HEK293 (cell line): ENCODE data around the gene CARD10.

Source experiments
- EGR2 ChIP-seq: fragments of 450-650 bp; formaldehyde crosslinking; IDR thresholded peaks from 2 replicates; pipeline ENCODE4 v1.5.1; 2016; ENCODE audit warnings: low read depth, missing biosample characterization, missing genetic modification characterization
- KLF7 ChIP-seq: fragments of 450-650 bp; formaldehyde crosslinking; IDR thresholded peaks from 2 replicates; pipeline ENCODE4 v1.5.1; 2016; ENCODE audit warnings: missing biosample characterization, missing genetic modification characterization, borderline replicate concordance
- MEIS1 ChIP-seq: sonication (generic); formaldehyde crosslinking; IDR thresholded peaks from 2 replicates; pipeline ENCODE4 v1.8.1; 2022; ENCODE audit warnings: missing genetic modification reagents, mild to moderate bottlenecking, borderline replicate concordance
- ZBTB1 ChIP-seq: fragments of 450-650 bp; formaldehyde crosslinking; IDR thresholded peaks from 2 replicates; pipeline ENCODE4 v1.5.1; 2016; ENCODE audit warnings: missing biosample characterization, missing genetic modification characterization
- ZEB2 ChIP-seq: fragments of 450-650 bp; formaldehyde crosslinking; IDR thresholded peaks from 2 replicates; pipeline ENCODE4 v1.5.1; 2016; ENCODE audit warnings: missing biosample characterization, missing genetic modification characterization
- ZNF112 ChIP-seq: fragments of 450-650 bp; formaldehyde crosslinking; IDR thresholded peaks from 2 replicates; pipeline ENCODE4 v1.5.0; 2017; ENCODE audit warnings: missing biosample characterization, missing genetic modification characterization
- ZNF146 ChIP-seq: fragments of 450-650 bp; formaldehyde crosslinking; IDR thresholded peaks from 2 replicates; pipeline ENCODE4 v1.5.1; 2016; ENCODE audit warnings: missing biosample characterization, missing genetic modification characterization
- ZNF2 ChIP-seq: fragments of 450-650 bp; formaldehyde crosslinking; IDR thresholded peaks from 2 replicates; pipeline ENCODE4 v1.5.1; 2016; ENCODE audit warnings: missing biosample characterization, missing genetic modification characterization
- ZNF266 ChIP-seq: fragments of 450-650 bp; formaldehyde crosslinking; IDR thresholded peaks from 2 replicates; pipeline ENCODE4 v1.5.1; 2016; ENCODE audit warnings: missing biosample characterization, missing genetic modification characterization, low read depth
- ZNF391 ChIP-seq: fragments of 450-650 bp; formaldehyde crosslinking; IDR thresholded peaks from 2 replicates; pipeline ENCODE4 v1.5.1; 2016; ENCODE audit warnings: low read depth, missing biosample characterization, missing genetic modification characterization, borderline replicate concordance
- ZNF394 ChIP-seq: fragments of 450-650 bp; formaldehyde crosslinking; IDR thresholded peaks from 2 replicates; pipeline ENCODE4 v1.5.1; 2016; ENCODE audit warnings: missing biosample characterization, missing genetic modification characterization, mild to moderate bottlenecking, moderate library complexity, borderline replicate concordance
- ZNF404 ChIP-seq: fragments of 450-650 bp; formaldehyde crosslinking; IDR thresholded peaks from 2 replicates; pipeline ENCODE4 v1.5.1; 2017; ENCODE audit warnings: missing biosample characterization, missing genetic modification characterization
- ZNF514 ChIP-seq: fragments of 450-650 bp; formaldehyde crosslinking; IDR thresholded peaks from 2 replicates; pipeline ENCODE4 v1.5.1; 2016; ENCODE audit warnings: missing biosample characterization, missing genetic modification characterization
- ZNF529 ChIP-seq: fragments of 450-650 bp; formaldehyde crosslinking; IDR thresholded peaks from 2 replicates; pipeline ENCODE4 v1.5.1; 2017; ENCODE audit warnings: missing genetic modification characterization, missing biosample characterization; ENCODE audit not compliant: insufficient replicate concordance
- TF ChIP-seq, protein P1 (sequence below): fragments of 450-650 bp; formaldehyde crosslinking; IDR thresholded peaks from 2 replicates; pipeline ENCODE4 v1.5.1; 2016; ENCODE audit warnings: missing biosample characterization, missing genetic modification characterization
- TF ChIP-seq, protein P2 (sequence below): fragments of 450-650 bp; formaldehyde crosslinking; conservative IDR thresholded peaks from 2 replicates; pipeline ENCODE4 v1.5.1; 2016; ENCODE audit warnings: low read depth, missing biosample characterization, missing genetic modification characterization
- TF ChIP-seq, protein P3 (sequence below): fragments of 450-650 bp; formaldehyde crosslinking; IDR thresholded peaks from 2 replicates; pipeline ENCODE4; 2016; ENCODE audit warnings: missing biosample characterization, missing genetic modification characterization
- TF ChIP-seq, protein P4 (sequence below): fragments of 450-650 bp; formaldehyde crosslinking; optimal IDR thresholded peaks from 2 replicates; pipeline ENCODE3; 2016; ENCODE audit warnings: missing biosample characterization, mild to moderate bottlenecking, missing genetic modification characterization
- TF ChIP-seq, protein P5 (sequence below): fragments of 450-650 bp; IDR thresholded peaks from 2 replicates; pipeline ENCODE4 v1.5.1; 2018; ENCODE audit warnings: missing biosample characterization, mild to moderate bottlenecking, missing genetic modification characterization
- TF ChIP-seq, protein P6 (sequence below): fragments of 450-650 bp; formaldehyde crosslinking; IDR thresholded peaks from 2 replicates; pipeline ENCODE4 v1.5.1; 2016; ENCODE audit warnings: missing biosample characterization, missing genetic modification characterization
- TF ChIP-seq, protein P7 (sequence below): fragments of 450-650 bp; formaldehyde crosslinking; IDR thresholded peaks from 2 replicates; pipeline ENCODE4 v1.5.1; 2016; ENCODE audit warnings: missing biosample characterization, missing genetic modification characterization

The CARD10 gene

DNA sequence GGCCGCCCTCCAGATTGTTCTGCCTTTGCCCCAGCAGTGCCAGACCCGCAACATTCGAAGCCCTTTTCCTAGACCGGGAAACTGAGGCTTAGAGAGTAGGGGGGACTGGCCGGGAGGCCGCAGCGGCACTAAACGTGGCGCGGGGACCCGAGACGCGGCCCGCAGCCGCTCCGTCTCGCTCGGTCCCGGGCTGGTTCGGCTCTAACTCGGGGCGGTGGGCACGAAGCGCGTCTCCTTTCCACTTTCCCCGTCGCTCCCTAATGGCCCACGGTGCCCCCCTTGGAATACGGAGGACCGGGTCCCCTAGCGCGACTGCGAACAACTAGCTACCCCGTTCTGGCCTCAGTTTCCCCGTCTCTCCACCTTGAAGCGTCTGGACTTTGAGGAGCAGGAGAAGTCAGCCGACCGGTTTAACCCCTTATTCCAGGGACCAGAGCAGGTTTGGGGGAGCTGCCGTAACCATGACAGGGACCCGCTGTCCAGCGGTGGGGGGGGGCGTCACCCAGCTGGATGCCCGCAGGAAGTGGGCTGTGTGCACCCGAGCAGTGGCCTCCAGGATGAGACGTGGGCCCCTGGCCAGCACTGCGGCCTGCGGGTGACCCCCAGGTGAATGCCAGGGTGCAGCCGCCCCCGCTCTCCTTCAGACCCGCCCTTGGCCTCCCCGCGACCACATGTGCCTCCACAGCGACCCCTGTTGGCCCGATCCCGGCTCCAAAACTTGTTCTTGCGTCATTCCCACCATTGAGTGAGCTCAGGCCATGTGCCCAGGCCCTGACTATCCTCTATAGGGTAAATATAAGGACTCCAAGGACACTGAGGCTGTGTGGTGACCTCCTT is 42.2 kb upstream of the CARD10 start (continued):
- TF ChIP-seq ZNF514 (tag by site-specific recombination) = no peak
- TF ChIP-seq ZNF266 = no peak
- peak; percentile 23; the same call in 1 of the 2 replicates for TF ChIP-seq ZNF394 (tag by site-specific recombination)
- TF ChIP-seq, protein P1, sequence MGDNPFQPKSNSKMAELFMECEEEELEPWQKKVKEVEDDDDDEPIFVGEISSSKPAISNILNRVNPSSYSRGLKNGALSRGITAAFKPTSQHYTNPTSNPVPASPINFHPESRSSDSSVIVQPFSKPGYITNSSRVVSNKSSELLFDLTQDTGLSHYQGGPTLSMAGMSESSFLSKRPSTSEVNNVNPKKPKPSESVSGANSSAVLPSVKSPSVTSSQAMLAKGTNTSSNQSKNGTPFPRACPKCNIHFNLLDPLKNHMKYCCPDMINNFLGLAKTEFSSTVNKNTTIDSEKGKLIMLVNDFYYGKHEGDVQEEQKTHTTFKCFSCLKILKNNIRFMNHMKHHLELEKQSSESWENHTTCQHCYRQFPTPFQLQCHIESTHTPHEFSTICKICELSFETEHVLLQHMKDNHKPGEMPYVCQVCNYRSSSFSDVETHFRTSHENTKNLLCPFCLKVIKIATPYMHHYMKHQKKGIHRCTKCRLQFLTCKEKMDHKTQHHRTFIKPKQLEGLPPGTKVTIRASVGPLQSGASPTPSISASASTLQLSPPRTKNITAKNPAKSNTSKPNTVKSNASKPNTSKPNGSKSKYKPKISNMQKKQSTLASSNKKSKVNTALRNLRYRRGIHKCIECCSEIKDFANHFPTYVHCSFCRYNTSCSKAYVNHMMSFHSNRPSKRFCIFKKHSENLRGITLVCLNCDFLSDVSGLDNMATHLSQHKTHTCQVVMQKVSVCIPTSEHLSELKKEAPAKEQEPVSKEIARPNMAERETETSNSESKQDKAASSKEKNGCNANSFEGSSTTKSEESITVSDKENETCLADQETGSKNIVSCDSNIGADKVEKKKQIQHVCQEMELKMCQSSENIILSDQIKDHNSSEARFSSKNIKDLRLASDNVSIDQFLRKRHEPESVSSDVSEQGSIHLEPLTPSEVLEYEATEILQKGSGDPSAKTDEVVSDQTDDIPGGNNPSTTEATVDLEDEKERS (tag by site-specific recombination) = no peak
- TF ChIP-seq KLF7 = peak; percentile 95
- no peak for TF ChIP-seq ZNF404 (tag by site-specific recombination)
- peak; percentile 90 for TF ChIP-seq EGR2
- peak; percentile 87 for TF ChIP-seq ZEB2 (tag by site-specific recombination)
- TF ChIP-seq ZBTB1 (tag by site-specific recombination) = no peak
- TF ChIP-seq, protein P2, sequence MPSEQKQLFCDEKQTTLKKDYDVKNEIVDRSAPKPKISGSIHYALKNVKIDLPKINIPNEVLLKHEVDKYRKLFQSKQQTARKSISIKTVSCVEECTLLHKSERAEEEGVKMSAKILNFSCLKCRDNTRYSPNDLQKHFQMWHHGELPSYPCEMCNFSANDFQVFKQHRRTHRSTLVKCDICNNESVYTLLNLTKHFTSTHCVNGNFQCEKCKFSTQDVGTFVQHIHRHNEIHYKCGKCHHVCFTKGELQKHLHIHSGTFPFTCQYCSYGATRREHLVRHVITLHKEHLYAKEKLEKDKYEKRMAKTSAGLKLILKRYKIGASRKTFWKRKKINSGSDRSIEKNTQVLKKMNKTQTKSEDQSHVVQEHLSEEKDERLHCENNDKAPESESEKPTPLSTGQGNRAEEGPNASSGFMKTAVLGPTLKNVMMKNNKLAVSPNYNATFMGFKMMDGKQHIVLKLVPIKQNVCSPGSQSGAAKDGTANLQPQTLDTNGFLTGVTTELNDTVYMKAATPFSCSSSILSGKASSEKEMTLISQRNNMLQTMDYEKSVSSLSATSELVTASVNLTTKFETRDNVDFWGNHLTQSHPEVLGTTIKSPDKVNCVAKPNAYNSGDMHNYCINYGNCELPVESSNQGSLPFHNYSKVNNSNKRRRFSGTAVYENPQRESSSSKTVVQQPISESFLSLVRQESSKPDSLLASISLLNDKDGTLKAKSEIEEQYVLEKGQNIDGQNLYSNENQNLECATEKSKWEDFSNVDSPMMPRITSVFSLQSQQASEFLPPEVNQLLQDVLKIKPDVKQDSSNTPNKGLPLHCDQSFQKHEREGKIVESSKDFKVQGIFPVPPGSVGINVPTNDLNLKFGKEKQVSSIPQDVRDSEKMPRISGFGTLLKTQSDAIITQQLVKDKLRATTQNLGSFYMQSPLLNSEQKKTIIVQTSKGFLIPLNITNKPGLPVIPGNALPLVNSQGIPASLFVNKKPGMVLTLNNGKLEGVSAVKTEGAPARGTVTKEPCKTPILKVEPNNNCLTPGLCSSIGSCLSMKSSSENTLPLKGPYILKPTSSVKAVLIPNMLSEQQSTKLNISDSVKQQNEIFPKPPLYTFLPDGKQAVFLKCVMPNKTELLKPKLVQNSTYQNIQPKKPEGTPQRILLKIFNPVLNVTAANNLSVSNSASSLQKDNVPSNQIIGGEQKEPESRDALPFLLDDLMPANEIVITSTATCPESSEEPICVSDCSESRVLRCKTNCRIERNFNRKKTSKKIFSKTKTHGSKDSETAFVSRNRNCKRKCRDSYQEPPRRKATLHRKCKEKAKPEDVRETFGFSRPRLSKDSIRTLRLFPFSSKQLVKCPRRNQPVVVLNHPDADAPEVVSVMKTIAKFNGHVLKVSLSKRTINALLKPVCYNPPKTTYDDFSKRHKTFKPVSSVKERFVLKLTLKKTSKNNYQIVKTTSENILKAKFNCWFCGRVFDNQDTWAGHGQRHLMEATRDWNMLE = no peak
- TF ChIP-seq, protein P3, sequence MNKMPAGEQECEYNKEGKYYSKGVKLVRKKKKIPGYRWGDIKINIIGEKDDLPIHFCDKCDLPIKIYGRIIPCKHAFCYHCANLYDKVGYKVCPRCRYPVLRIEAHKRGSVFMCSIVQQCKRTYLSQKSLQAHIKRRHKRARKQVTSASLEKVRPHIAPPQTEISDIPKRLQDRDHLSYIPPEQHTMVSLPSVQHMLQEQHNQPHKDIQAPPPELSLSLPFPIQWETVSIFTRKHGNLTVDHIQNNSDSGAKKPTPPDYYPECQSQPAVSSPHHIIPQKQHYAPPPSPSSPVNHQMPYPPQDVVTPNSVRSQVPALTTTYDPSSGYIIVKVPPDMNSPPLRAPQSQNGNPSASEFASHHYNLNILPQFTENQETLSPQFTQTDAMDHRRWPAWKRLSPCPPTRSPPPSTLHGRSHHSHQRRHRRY = no peak
- TF ChIP-seq ZNF529 = no peak
- TF ChIP-seq ZNF146 (tag by site-specific recombination) = no peak
- TF ChIP-seq, protein P4, sequence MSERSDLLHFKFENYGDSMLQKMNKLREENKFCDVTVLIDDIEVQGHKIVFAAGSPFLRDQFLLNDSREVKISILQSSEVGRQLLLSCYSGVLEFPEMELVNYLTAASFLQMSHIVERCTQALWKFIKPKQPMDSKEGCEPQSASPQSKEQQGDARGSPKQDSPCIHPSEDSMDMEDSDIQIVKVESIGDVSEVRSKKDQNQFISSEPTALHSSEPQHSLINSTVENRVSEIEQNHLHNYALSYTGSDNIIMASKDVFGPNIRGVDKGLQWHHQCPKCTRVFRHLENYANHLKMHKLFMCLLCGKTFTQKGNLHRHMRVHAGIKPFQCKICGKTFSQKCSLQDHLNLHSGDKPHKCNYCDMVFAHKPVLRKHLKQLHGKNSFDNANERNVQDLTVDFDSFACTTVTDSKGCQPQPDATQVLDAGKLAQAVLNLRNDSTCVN (tag by site-specific recombination) = peak; percentile 80
- TF ChIP-seq MEIS1 (CRISPR knock-in tag) = no peak
- 0 out of 2 replicates have a peak, but pooled peaks have one; percentile 35 for TF ChIP-seq ZNF2
- TF ChIP-seq, protein P5, sequence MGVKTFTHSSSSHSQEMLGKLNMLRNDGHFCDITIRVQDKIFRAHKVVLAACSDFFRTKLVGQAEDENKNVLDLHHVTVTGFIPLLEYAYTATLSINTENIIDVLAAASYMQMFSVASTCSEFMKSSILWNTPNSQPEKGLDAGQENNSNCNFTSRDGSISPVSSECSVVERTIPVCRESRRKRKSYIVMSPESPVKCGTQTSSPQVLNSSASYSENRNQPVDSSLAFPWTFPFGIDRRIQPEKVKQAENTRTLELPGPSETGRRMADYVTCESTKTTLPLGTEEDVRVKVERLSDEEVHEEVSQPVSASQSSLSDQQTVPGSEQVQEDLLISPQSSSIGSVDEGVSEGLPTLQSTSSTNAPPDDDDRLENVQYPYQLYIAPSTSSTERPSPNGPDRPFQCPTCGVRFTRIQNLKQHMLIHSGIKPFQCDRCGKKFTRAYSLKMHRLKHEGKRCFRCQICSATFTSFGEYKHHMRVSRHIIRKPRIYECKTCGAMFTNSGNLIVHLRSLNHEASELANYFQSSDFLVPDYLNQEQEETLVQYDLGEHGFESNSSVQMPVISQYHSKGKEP = 0 out of 2 replicates have a peak, but pooled peaks have one; percentile 28
- TF ChIP-seq, protein P6, sequence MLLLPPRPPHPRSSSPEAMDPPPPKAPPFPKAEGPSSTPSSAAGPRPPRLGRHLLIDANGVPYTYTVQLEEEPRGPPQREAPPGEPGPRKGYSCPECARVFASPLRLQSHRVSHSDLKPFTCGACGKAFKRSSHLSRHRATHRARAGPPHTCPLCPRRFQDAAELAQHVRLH (tag by site-specific recombination) = peak; percentile 40; the same call in 1 of the 2 replicates
- TF ChIP-seq, protein P7, sequence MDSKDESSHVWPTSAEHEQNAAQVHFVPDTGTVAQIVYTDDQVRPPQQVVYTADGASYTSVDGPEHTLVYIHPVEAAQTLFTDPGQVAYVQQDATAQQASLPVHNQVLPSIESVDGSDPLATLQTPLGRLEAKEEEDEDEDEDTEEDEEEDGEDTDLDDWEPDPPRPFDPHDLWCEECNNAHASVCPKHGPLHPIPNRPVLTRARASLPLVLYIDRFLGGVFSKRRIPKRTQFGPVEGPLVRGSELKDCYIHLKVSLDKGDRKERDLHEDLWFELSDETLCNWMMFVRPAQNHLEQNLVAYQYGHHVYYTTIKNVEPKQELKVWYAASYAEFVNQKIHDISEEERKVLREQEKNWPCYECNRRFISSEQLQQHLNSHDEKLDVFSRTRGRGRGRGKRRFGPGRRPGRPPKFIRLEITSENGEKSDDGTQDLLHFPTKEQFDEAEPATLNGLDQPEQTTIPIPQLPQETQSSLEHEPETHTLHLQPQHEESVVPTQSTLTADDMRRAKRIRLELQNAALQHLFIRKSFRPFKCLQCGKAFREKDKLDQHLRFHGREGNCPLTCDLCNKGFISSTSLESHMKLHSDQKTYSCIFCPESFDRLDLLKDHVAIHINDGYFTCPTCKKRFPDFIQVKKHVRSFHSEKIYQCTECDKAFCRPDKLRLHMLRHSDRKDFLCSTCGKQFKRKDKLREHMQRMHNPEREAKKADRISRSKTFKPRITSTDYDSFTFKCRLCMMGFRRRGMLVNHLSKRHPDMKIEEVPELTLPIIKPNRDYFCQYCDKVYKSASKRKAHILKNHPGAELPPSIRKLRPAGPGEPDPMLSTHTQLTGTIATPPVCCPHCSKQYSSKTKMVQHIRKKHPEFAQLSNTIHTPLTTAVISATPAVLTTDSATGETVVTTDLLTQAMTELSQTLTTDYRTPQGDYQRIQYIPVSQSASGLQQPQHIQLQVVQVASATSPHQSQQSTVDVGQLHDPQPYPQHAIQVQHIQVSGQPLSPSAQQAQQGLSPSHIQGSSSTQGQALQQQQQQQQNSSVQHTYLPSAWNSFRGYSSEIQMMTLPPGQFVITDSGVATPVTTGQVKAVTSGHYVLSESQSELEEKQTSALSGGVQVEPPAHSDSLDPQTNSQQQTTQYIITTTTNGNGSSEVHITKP = peak; percentile 86
- no peak; the same call in none of the 2 replicates for TF ChIP-seq ZNF391 (tag by site-specific recombination)
- TF ChIP-seq ZNF112 (tag by site-specific recombination) = no peak
